ENCODE data around the gene MST1R.

DNA sequence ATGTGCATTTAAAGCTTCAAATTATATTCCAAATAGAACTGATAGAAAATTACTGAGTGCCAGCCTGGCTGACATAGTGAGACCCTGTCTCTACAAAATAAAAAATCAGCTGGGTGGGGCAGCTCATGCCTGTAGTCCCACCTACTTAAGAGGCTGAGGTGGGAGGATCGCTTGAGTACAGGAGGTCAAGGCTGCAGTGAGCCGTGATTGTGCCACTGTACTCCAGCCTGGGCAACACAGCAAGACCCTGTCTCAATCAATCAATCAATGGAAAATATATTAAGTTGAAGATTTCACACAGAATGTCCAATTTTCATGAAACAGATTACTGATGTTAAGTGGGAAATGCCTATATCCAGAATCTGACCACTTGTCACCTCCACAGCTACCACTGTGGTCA, 21.8 kb upstream of the MST1R start:
- TF ChIP-seq, protein P1, sequence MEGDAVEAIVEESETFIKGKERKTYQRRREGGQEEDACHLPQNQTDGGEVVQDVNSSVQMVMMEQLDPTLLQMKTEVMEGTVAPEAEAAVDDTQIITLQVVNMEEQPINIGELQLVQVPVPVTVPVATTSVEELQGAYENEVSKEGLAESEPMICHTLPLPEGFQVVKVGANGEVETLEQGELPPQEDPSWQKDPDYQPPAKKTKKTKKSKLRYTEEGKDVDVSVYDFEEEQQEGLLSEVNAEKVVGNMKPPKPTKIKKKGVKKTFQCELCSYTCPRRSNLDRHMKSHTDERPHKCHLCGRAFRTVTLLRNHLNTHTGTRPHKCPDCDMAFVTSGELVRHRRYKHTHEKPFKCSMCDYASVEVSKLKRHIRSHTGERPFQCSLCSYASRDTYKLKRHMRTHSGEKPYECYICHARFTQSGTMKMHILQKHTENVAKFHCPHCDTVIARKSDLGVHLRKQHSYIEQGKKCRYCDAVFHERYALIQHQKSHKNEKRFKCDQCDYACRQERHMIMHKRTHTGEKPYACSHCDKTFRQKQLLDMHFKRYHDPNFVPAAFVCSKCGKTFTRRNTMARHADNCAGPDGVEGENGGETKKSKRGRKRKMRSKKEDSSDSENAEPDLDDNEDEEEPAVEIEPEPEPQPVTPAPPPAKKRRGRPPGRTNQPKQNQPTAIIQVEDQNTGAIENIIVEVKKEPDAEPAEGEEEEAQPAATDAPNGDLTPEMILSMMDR (conservative IDR thresholded peaks at IDR 0.05): no peak
- no peak for TF ChIP-seq ZFX (IDR thresholded peaks at IDR 0.05)

Data from C4-2B (cell line).